Neural progenitor cell (in vitro differentiated cells): ENCODE data around the gene SLCO4A1. TPM values are rescaled to one million over a fixed set of nuclear protein-coding genes. Genes with fewer than 3 reads are reported as not detected.

ENCODE experiments used
- DNase-seq: peaks from one replicate; pipeline ENCODE4 v3.0.0-alpha.2; 2016; ENCODE audit warnings: low spot score
- H2AFZ ChIP-seq: fragments of 200-600 bp; sonication (generic); replicated peaks from 2 replicates; pipeline ENCODE4 v1.6.1; 2016; ENCODE audit warnings: antibody characterized with exemption
- H3F3A ChIP-seq: fragments of 200-600 bp; sonication (generic); 2 replicates; pipeline ENCODE4 v1.6.1; 2016; ENCODE audit warnings: antibody characterized with exemption, low read depth
- H3K27ac ChIP-seq: fragments of 200-600 bp; sonication (generic); 2 replicates; pipeline ENCODE4 v1.5.1; 2016; ENCODE audit warnings: mild to moderate bottlenecking
- H3K27me3 ChIP-seq: fragments of 200-600 bp; sonication (generic); 2 replicates; pipeline ENCODE4 v1.6.1; 2016; ENCODE audit warnings: mild to moderate bottlenecking, moderate library complexity
- H3K36me3 ChIP-seq: fragments of 200-600 bp; sonication (generic); 2 replicates; pipeline ENCODE4 v1.5.1; 2016
- H3K4me1 ChIP-seq: fragments of 200-600 bp; sonication (generic); 2 replicates; pipeline ENCODE4 v1.6.1; 2016; ENCODE audit warnings: mixed run types
- H3K4me2 ChIP-seq: fragments of 200-600 bp; sonication (generic); 2 replicates; pipeline ENCODE4 v1.6.1; 2016
- H3K4me3 ChIP-seq: fragments of 200-600 bp; sonication (generic); 2 replicates; pipeline ENCODE4 v1.5.1; 2016
- H3K79me2 ChIP-seq: fragments of 200-600 bp; sonication (generic); 2 replicates; pipeline ENCODE4 v1.6.1; 2016; ENCODE audit warnings: low read depth
- H3K9ac ChIP-seq: fragments of 200-600 bp; sonication (generic); 2 replicates; pipeline ENCODE4 v1.6.1; 2016
- H3K9me3 ChIP-seq: fragments of 200-600 bp; sonication (generic); 2 replicates; pipeline ENCODE4 v1.5.1; 2016; ENCODE audit warnings: low read depth
- H4K20me1 ChIP-seq: fragments of 200-600 bp; sonication (generic); 2 replicates; pipeline ENCODE4 v1.6.1; 2016; ENCODE audit warnings: low read depth
- H3K27ac Mint-ChIP-seq: 3 replicates; pipeline ENCODE4 v1.8.0; 2021; ENCODE audit warnings: mixed read lengths
- H3K27me3 Mint-ChIP-seq: 2 replicates; pipeline ENCODE4 v1.8.0; 2022; ENCODE audit warnings: low read depth, mild to moderate bottlenecking, inconsistent platforms, moderate library complexity, mixed read lengths; ENCODE audit not compliant: insufficient read depth
- H3K36me3 Mint-ChIP-seq: 3 replicates; pipeline ENCODE4 v1.8.0; 2021; ENCODE audit warnings: mixed read lengths
- H3K4me1 Mint-ChIP-seq: 3 replicates; pipeline ENCODE4 v1.8.0; 2021; ENCODE audit warnings: mixed read lengths
- H3K4me3 Mint-ChIP-seq: 3 replicates; pipeline ENCODE4 v1.8.0; 2021; ENCODE audit warnings: mild to moderate bottlenecking, moderate library complexity, mixed read lengths
- H3K9me3 Mint-ChIP-seq: 3 replicates; pipeline ENCODE4 v1.8.0; 2020; ENCODE audit warnings: mixed read lengths
- EZH2 ChIP-seq: fragments of 200-600 bp; sonication (generic); IDR thresholded peaks from 2 replicates; pipeline ENCODE4 v1.6.1; 2017; ENCODE audit warnings: antibody characterized with exemption, mild to moderate bottlenecking, moderate library complexity
- EZH2phosphoT487 ChIP-seq: fragments of 200-600 bp; sonication (generic); IDR thresholded peaks from 2 replicates; pipeline ENCODE4 v1.6.1; 2017; ENCODE audit warnings: antibody characterized with exemption
- total RNA-seq: library from RNA; depleted of rRNA; stranded (reverse); fragments of >200 nt; gene quantifications from 2 replicates; pipeline ENCODE4 v1.2.3, GENCODE V29; 2015; ENCODE audit warnings: low replicate concordance
- TF ChIP-seq, protein P1 (sequence below): fragments of 200-600 bp; sonication (generic); IDR thresholded peaks from 2 replicates; pipeline ENCODE4 v1.5.1; 2017; ENCODE audit warnings: antibody characterized with exemption, mild to moderate bottlenecking

SLCO4A1 gene
- total RNA-seq, 1 donor from 2014 or later: 0.88 TPM

DNA sequence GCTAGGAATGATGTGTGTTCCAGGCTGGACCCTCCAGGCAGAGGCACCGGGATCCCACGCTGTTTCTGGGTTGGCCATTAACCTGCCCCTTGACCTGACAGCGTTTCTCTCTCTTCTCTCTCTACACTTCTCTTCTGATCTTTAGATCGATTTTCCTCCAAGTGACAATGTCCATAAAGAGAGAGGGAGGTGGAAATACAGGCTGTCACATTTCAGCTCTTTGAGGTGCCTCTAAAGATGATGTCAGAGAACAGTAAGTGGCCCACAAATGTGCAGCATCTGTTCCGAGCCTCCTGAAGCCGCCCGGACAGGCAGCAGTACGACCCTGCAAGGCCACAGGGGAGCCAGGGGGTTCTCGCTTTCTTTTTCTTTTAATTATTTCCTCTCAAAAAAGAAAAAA, 2.5 kb upstream of the SLCO4A1 start:
- no peak overlapping the region for H3K4me2 ChIP-seq
- H3K9ac ChIP-seq: no peak overlapping the region
- peaks cover 20% of the 10 kb centered on the region for H3K4me1 ChIP-seq
- Mint-ChIP-seq H3K27me3 (peaks cover 39% of the 10 kb centered on the region), H3K4me1 (peaks cover 21% of the 10 kb centered on the region), H3K9me3 (no peaks in the 10 kb centered on the region), H3K4me3 (no peak overlapping the region), H3K27ac (no peak overlapping the region), H3K36me3 (no peaks in the 10 kb centered on the region)
- no peak overlapping the region for H2AFZ ChIP-seq
- no peaks in the 10 kb centered on the region for H3K36me3 ChIP-seq
- H3F3A ChIP-seq: peaks cover 10% of the 10 kb centered on the region
- H3K9me3 ChIP-seq: no peaks in the 10 kb centered on the region
- H3K27me3 ChIP-seq: peaks cover 87% of the 10 kb centered on the region
- no peak overlapping the region for H3K4me3 ChIP-seq
- no peaks in the 10 kb centered on the region for H3K79me2 ChIP-seq
- H3K27ac ChIP-seq: no peak overlapping the region
- no peak for DNase-seq
- TF ChIP-seq, protein P1, sequence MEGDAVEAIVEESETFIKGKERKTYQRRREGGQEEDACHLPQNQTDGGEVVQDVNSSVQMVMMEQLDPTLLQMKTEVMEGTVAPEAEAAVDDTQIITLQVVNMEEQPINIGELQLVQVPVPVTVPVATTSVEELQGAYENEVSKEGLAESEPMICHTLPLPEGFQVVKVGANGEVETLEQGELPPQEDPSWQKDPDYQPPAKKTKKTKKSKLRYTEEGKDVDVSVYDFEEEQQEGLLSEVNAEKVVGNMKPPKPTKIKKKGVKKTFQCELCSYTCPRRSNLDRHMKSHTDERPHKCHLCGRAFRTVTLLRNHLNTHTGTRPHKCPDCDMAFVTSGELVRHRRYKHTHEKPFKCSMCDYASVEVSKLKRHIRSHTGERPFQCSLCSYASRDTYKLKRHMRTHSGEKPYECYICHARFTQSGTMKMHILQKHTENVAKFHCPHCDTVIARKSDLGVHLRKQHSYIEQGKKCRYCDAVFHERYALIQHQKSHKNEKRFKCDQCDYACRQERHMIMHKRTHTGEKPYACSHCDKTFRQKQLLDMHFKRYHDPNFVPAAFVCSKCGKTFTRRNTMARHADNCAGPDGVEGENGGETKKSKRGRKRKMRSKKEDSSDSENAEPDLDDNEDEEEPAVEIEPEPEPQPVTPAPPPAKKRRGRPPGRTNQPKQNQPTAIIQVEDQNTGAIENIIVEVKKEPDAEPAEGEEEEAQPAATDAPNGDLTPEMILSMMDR: no peak
- TF ChIP-seq EZH2: peak; percentile 37
- H4K20me1 ChIP-seq: peaks cover 25% of the 10 kb centered on the region

DNA sequence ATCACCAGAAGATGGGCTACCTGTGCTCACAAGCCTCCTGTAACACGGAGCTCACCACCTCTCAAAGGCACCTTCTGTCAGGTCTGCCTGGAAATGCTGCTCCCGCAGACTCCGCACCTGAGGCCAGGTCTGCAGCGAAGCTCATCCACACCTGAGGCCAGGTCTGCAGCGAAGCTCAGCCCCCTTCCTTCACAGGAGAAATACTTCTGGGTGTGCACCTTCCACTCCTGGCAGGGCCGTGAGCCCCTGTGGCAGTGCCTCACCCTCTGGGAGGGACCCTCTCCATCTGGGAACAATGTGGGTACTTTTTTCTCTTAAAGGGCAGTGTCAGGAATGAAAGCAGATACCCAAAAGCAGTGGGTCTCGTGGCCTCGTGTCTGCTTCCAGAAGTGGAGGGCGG, 1.4 kb upstream of the SLCO4A1 start:
- Mint-ChIP-seq H3K4me3 (no peak overlapping the region), H3K36me3 (no peaks in the 10 kb centered on the region), H3K9me3 (no peaks in the 10 kb centered on the region), H3K27me3 (peaks cover 39% of the 10 kb centered on the region), H3K27ac (no peak overlapping the region), H3K4me1 (peaks cover 14% of the 10 kb centered on the region)
- Histone ChIP-seq H3K36me3 (no peaks in the 10 kb centered on the region), H3K4me1 (peaks cover 18% of the 10 kb centered on the region), H3K79me2 (no peaks in the 10 kb centered on the region), H3K4me3 (no peak overlapping the region), H4K20me1 (peaks cover 25% of the 10 kb centered on the region), H2AFZ (no peak overlapping the region), H3K9me3 (no peaks in the 10 kb centered on the region), H3K4me2 (no peak overlapping the region), H3K27ac (no peak overlapping the region), H3K27me3 (peaks cover 97% of the 10 kb centered on the region), H3F3A (peaks cover 10% of the 10 kb centered on the region), H3K9ac (no peak overlapping the region)
- DNase-seq: no peak
- no peak for TF ChIP-seq EZH2
- TF ChIP-seq, protein P1: no peak

DNA sequence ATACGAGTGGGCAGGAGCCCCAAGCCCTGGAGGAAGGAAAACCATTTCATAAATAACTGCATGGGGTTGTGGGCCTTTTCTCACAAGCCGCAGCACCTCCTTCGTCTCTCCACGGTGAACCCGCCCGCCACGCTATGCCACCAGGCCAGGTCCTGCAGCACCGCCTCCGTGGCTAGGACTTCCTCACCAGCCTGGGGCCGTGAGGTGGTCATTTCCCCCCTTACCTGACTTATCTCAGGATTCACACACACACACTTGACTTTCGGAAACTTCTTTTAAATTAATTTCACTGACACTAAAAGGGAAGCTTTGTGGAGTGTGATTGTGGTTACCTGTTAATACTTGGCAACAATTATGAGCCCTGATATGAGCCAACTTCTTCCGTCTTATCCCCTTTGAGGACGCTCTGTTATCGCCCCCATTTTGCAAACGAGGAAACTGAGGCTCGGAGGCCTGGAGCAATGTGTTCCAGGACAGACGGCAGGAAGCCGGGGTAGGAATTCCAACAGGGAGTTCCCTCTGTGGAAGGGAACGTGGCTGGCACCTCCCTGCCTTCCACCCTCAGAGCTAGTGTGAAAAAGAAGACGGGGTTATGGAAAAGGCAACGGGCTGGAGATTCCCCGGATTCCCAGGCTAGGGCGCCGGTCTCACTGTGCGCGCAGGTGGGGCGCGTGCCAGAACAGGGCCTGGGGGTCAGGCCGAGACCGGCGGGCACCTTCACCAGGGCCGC, 817 bp upstream of the SLCO4A1 start:
- Histone ChIP-seq H3K27me3 (peaks cover 93% of the 10 kb centered on the region), H3K36me3 (no peaks in the 10 kb centered on the region), H3K79me2 (no peaks in the 10 kb centered on the region), H3K9me3 (no peaks in the 10 kb centered on the region), H2AFZ (peak overlapping the region; percentile 83), H3K4me2 (peak overlapping the region; percentile 98), H3K9ac (no peak overlapping the region), H4K20me1 (peaks cover 28% of the 10 kb centered on the region), H3F3A (peaks cover 10% of the 10 kb centered on the region), H3K27ac (no peak overlapping the region), H3K4me1 (peaks cover 12% of the 10 kb centered on the region), H3K4me3 (peak overlapping the region; percentile 64)
- H3K4me3 Mint-ChIP-seq: peak overlapping the region; percentile 81
- peaks cover 37% of the 10 kb centered on the region for H3K27me3 Mint-ChIP-seq
- H3K36me3 Mint-ChIP-seq: no peaks in the 10 kb centered on the region
- DNase-seq: no peak
- peaks cover 10% of the 10 kb centered on the region for H3K4me1 Mint-ChIP-seq
- no peak for TF ChIP-seq EZH2phosphoT487
- no peak for TF ChIP-seq EZH2
- TF ChIP-seq, protein P1: no peak
- no peaks in the 10 kb centered on the region for H3K9me3 Mint-ChIP-seq
- H3K27ac Mint-ChIP-seq: no peak overlapping the region
